Karpas-422 (cell line): ENCODE measurements around the gene ANKRD34B. TPM values are rescaled to one million over a fixed set of nuclear protein-coding genes. Genes with fewer than 3 reads are reported as not detected.

Experiments
- DNase-seq: peaks from one replicate; pipeline ENCODE4 v3.0.0-alpha.2; 2015
- H2AFZ ChIP-seq: fragments of 200-600 bp; sonication (generic); 2 replicates; pipeline ENCODE4 v1.6.1; 2014; ENCODE audit warnings: antibody characterized with exemption, low read length, mixed read lengths
- H3K27ac ChIP-seq: fragments of 200-600 bp; sonication (generic); 2 replicates; pipeline ENCODE4 v1.5.1; 2014; ENCODE audit warnings: mild to moderate bottlenecking, low read length, moderate library complexity
- H3K27me3 ChIP-seq: fragments of 200-600 bp; sonication (generic); 2 replicates; pipeline ENCODE4 v1.6.1; 2014; ENCODE audit warnings: low read length, mixed read lengths
- H3K36me3 ChIP-seq: fragments of 200-600 bp; sonication (generic); 2 replicates; pipeline ENCODE4 v1.6.1; 2014; ENCODE audit warnings: low read length, mixed read lengths; ENCODE audit not compliant: insufficient read depth
- H3K4me1 ChIP-seq: fragments of 200-600 bp; sonication (generic); 2 replicates; pipeline ENCODE4 v1.6.1; 2014; ENCODE audit warnings: mild to moderate bottlenecking, low read length, mixed read lengths
- H3K4me2 ChIP-seq: fragments of 200-600 bp; sonication (generic); 2 replicates; pipeline ENCODE4 v1.6.1; 2014; ENCODE audit warnings: low read length, low read depth, mild to moderate bottlenecking; ENCODE audit not compliant: poor library complexity, severe bottlenecking
- H3K4me3 ChIP-seq: fragments of 200-600 bp; sonication (generic); 2 replicates; pipeline ENCODE4 v1.5.1; 2014; ENCODE audit warnings: mild to moderate bottlenecking, antibody characterized with exemption, low read length, mixed read lengths
- H3K79me2 ChIP-seq: fragments of 200-600 bp; sonication (generic); 2 replicates; pipeline ENCODE4 v1.6.1; 2014; ENCODE audit warnings: mild to moderate bottlenecking, low read length, mixed read lengths
- H3K9ac ChIP-seq: fragments of 200-600 bp; sonication (generic); 2 replicates; pipeline ENCODE4 v1.6.0; 2014; ENCODE audit warnings: low read length
- H3K9me2 ChIP-seq: fragments of 200-600 bp; sonication (generic), shearing (Covaris generic); replicated peaks from 2 replicates; pipeline ENCODE4 v1.6.0; 2014; ENCODE audit warnings: mild to moderate bottlenecking, low read length, moderate library complexity; ENCODE audit not compliant: insufficient read depth
- H3K9me3 ChIP-seq: fragments of 300-700, 200-600 bp; sonication (generic); 2 replicates; pipeline ENCODE4 v1.6.1; 2014; ENCODE audit warnings: low read length, mixed read lengths
- H4K20me1 ChIP-seq: fragments of 200-600 bp; sonication (generic); 2 replicates; pipeline ENCODE4 v1.6.1; 2014; ENCODE audit warnings: mild to moderate bottlenecking, antibody characterized with exemption, low read length, low read depth; ENCODE audit not compliant: insufficient read depth
- total RNA-seq: library from RNA; depleted of rRNA; stranded (reverse); fragments of >200 nt; shearing (Covaris generic); gene quantifications from 2 replicates; pipeline ENCODE4 v1.2.3, GENCODE V29; 2014; ENCODE audit warnings: low replicate concordance

ANKRD34B gene
- total RNA-seq, 1 experiment from 2014 or later = not detected

DNA sequence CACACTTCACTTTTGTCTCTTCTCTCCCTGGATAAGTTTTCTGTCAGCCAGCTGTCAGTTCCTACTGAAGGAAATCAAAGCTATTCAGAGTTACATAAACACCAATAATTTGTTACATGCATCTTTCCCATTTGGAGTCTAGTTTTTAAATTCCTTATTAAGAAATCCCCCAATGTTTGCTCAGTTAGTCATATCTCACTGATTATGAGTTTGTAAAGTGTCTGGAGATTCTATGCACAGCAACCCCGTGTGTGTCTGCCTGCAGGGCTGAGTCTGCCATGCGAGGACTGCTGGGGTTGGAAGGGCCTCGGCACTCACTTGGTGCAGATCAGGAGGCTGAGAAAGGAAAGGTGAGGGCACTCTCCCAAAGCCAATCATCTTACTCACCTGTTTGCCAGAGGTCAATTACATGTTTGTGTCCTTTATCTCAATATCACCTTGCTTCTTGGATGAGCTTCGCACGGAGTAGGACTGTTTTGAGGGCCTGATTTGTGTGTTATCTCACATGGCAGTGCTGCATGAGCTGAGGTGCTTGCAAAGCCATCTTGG lies 3.3 kb downstream of the ANKRD34B start:
- Histone ChIP-seq H3K79me2 (no peaks in the 10 kb centered on the region), H3K4me3 (no peak overlapping the region), H3K9ac (no peak overlapping the region), H3K27ac (no peak overlapping the region), H3K27me3 (no peaks in the 10 kb centered on the region), H4K20me1 (no peaks in the 10 kb centered on the region), H3K4me2 (no peak overlapping the region), H3K36me3 (no peaks in the 10 kb centered on the region), H3K9me3 (no peaks in the 10 kb centered on the region), H3K4me1 (no peaks in the 10 kb centered on the region), H2AFZ (no peak overlapping the region), H3K9me2 (no peaks in the 10 kb centered on the region)
- DNase-seq = no peak

DNA sequence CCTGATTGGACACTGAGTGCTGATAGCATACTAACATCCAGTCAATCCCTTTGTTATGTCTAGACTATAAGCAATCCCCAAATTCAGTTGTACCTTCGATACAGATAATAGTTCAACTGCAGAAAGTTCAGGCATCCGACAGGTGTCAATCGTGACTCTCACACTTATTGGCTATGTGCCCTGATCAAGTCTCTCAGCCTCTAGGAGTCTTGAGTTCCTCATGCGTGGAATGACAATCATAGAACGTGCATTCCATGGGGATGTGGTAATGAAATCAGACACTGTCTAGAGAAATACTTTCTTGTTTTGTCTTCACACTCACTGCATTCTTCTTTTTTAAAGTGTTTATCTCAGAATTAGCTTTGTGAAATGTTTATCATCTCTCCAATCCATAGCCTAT lies 4.8 kb downstream of the ANKRD34B start:
- Histone ChIP-seq H2AFZ (no peak overlapping the region), H3K4me3 (no peak overlapping the region), H3K27me3 (no peaks in the 10 kb centered on the region), H3K9me3 (no peaks in the 10 kb centered on the region), H4K20me1 (no peaks in the 10 kb centered on the region), H3K79me2 (no peaks in the 10 kb centered on the region), H3K27ac (no peak overlapping the region), H3K9ac (no peak overlapping the region), H3K4me1 (no peaks in the 10 kb centered on the region), H3K9me2 (no peaks in the 10 kb centered on the region), H3K36me3 (no peaks in the 10 kb centered on the region), H3K4me2 (no peak overlapping the region)
- no peak for DNase-seq

DNA sequence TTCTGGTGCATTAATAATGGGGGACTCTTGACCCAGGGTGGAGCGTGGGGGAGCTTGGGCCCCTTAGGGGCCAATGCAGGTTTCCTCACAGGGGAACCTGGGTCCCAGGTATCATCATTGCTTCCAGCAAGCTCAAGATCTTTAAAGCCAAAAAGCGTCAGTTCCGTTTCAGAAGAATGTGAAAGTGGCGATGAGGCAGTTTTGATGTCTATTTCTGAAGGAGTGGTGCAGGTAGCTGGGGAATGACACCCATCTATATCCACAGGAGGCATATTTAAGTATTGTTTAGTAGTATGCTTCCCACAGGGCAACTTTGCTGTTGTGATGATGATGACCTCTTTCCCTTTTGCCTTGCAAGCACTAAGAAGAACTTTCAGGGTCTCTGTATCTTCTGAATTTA lies 10.8 kb downstream of the ANKRD34B start:
- no peaks in the 10 kb centered on the region for H4K20me1 ChIP-seq
- H2AFZ ChIP-seq = no peak overlapping the region
- no peak overlapping the region for H3K4me3 ChIP-seq
- H3K4me2 ChIP-seq = no peak overlapping the region
- H3K9me3 ChIP-seq = no peaks in the 10 kb centered on the region
- H3K9me2 ChIP-seq = no peaks in the 10 kb centered on the region
- no peaks in the 10 kb centered on the region for H3K79me2 ChIP-seq
- no peaks in the 10 kb centered on the region for H3K4me1 ChIP-seq
- no peak overlapping the region for H3K9ac ChIP-seq
- no peak overlapping the region for H3K27ac ChIP-seq
- H3K27me3 ChIP-seq = no peaks in the 10 kb centered on the region
- DNase-seq = no peak
- H3K36me3 ChIP-seq = no peaks in the 10 kb centered on the region

DNA sequence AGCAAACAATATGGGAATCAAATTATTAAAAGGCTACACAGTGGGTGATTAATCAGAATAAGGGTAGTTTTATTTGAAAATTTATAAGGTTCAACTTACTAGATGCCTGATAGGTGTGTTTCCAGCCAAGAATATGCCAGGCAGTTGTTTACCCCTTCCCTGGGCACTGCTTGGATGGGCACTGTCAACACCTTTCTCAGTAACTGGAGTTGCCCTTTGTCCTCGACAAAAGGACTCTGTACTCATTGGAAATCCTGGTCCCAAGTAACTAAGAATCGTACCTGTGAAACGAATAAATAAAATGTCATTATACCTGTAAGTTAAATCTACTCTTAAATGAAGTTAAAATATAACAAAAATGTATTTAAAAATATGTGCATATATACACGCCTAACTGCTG lies 15.0 kb downstream of the ANKRD34B start:
- Histone ChIP-seq H3K27me3 (no peaks in the 10 kb centered on the region), H3K9me2 (no peaks in the 10 kb centered on the region), H3K36me3 (no peaks in the 10 kb centered on the region), H2AFZ (no peak overlapping the region), H3K4me1 (no peaks in the 10 kb centered on the region), H3K4me3 (no peak overlapping the region), H3K9me3 (no peaks in the 10 kb centered on the region), H3K9ac (no peak overlapping the region), H4K20me1 (no peaks in the 10 kb centered on the region), H3K79me2 (no peaks in the 10 kb centered on the region), H3K4me2 (no peak overlapping the region), H3K27ac (no peak overlapping the region)
- no peak for DNase-seq

DNA sequence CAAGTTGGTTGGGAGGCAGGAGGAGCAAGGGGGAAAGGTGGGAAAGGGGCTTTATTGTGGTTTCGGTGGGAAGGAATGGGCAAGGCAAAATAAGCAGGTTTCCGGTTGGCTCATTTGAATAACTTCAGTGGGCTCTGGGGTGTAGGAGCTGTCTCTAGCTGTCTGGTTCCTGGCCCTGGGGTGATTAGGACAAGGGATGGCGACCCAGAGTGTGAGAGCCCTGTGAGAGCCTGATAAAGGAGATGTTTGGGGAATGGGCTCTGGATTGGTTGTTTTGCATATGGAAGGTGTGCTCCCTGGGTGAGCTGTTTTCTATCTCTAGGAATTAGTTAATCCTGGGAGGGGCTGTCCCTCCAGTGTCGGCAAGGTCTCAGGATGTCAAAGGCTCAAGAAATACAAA lies 15.4 kb downstream of the ANKRD34B start:
- Histone ChIP-seq H3K4me3 (no peak overlapping the region), H3K4me1 (no peaks in the 10 kb centered on the region), H4K20me1 (no peaks in the 10 kb centered on the region), H3K79me2 (no peaks in the 10 kb centered on the region), H3K9me2 (no peaks in the 10 kb centered on the region), H2AFZ (no peak overlapping the region), H3K27me3 (no peaks in the 10 kb centered on the region), H3K4me2 (no peak overlapping the region), H3K36me3 (no peaks in the 10 kb centered on the region), H3K27ac (no peak overlapping the region), H3K9me3 (no peaks in the 10 kb centered on the region), H3K9ac (no peak overlapping the region)
- no peak for DNase-seq

DNA sequence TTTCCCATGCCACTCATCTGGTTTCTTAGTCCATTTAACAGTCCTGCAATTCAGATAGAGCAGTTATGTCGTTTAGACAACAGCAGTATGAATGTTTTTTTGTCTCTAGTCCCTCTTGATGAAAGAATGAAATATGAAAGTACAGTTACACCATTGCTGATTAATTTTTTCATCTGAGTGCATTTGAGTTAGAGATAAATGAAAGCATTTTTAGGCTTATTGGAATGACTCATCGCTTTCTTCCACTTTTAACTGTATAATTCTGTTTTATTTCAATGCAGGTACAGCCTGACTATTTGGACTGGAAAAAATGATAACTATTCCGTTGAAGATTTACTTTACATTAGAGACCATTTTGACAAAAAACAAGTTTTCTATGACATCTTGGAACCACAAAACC lies 28.7 kb downstream of the ANKRD34B start:
- no peak overlapping the region for H3K4me2 ChIP-seq

DNA sequence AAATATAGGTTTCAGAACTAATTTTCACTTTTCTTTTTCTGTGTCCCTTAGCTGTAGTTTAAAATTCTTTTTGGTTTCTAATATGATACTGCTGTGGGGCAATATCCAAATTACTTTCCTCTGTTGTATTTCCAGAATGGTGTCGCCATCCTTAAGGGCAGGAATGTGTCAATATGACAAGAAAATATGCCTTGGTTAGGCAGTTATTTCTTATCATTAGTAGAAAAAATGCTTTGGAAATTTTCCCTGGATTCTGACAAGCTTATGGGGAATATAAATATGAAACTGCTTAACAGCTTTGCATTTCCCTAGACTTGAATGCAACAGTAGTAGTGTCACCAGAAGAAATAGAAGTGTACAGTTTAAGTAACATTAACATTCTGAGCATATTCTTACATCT lies 29.4 kb downstream of the ANKRD34B start:
- no peaks in the 10 kb centered on the region for H3K27me3 ChIP-seq

More for the DNA sequence above, 28.7 kb downstream of the ANKRD34B start:
- no peak overlapping the region for H3K27ac ChIP-seq
- H3K4me1 ChIP-seq = no peaks in the 10 kb centered on the region
- DNase-seq = no peak
- H3K27me3 ChIP-seq = no peaks in the 10 kb centered on the region
- H3K9ac ChIP-seq = no peak overlapping the region
- no peaks in the 10 kb centered on the region for H3K36me3 ChIP-seq
- H3K9me2 ChIP-seq = no peaks in the 10 kb centered on the region
- H3K79me2 ChIP-seq = no peaks in the 10 kb centered on the region
- no peaks in the 10 kb centered on the region for H4K20me1 ChIP-seq
- no peak overlapping the region for H3K4me3 ChIP-seq
- H2AFZ ChIP-seq = no peak overlapping the region
- H3K9me3 ChIP-seq = no peaks in the 10 kb centered on the region

DNA sequence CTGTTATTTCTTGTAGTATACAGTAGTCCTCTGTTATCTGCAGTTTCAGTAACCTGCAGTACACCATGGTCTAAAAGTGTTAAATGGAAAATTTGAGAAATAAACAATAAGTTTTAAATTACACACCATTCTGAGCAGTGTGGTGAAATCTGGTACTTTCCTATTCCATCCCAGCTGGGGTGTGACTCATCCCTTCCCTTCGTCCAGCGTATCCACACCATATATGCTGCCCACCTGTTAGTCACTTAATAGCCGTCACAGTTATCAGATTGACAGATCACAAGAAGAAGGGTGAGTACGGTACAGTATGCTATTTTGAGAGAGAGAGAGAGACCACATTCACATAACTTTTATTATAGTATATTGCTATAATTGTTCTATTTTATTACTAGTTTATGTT lies 53.3 kb downstream of the ANKRD34B start:
- Histone ChIP-seq H3K4me2 (no peak overlapping the region), H3K9me3 (no peaks in the 10 kb centered on the region), H3K27ac (no peak overlapping the region)

More for the DNA sequence above, 29.4 kb downstream of the ANKRD34B start:
- no peak overlapping the region for H3K9ac ChIP-seq
- H3K4me3 ChIP-seq = no peak overlapping the region
- H3K9me2 ChIP-seq = no peaks in the 10 kb centered on the region
- H4K20me1 ChIP-seq = no peaks in the 10 kb centered on the region
- no peaks in the 10 kb centered on the region for H3K36me3 ChIP-seq
- no peak for DNase-seq
- H3K79me2 ChIP-seq = no peaks in the 10 kb centered on the region
- H3K4me1 ChIP-seq = no peaks in the 10 kb centered on the region
- no peak overlapping the region for H3K4me2 ChIP-seq
- H3K9me3 ChIP-seq = no peaks in the 10 kb centered on the region
- no peak overlapping the region for H3K27ac ChIP-seq
- H2AFZ ChIP-seq = no peak overlapping the region

DNA sequence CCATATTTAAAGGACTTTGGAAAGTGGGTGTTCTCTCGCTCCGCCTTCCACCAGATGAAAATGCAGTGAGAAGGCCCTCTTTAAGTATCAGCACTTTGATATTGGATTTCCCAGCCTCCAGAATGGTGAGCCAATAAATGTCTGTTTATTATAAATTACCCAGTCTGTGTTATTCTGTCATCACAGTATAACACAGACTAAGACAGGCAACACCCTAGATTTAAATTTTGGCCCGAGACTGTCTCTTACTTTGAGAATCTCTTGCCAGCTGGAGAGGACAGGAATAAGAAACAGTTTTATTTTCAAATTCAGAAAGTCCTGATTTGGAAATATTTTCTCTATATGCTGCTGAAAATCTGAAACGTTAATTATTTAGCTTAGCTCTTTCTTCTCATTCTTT lies 60.7 kb downstream of the ANKRD34B start:
- no peak overlapping the region for H3K4me2 ChIP-seq
- no peak overlapping the region for H3K9ac ChIP-seq
- no peak overlapping the region for H3K27ac ChIP-seq
- no peak overlapping the region for H3K4me3 ChIP-seq
- no peak for DNase-seq
- H2AFZ ChIP-seq = no peak overlapping the region
- no peaks in the 10 kb centered on the region for H3K4me1 ChIP-seq
- no peaks in the 10 kb centered on the region for H3K9me2 ChIP-seq
- H3K36me3 ChIP-seq = no peaks in the 10 kb centered on the region
- no peaks in the 10 kb centered on the region for H3K79me2 ChIP-seq
- H4K20me1 ChIP-seq = no peaks in the 10 kb centered on the region
- no peaks in the 10 kb centered on the region for H3K9me3 ChIP-seq
- no peaks in the 10 kb centered on the region for H3K27me3 ChIP-seq

More for the DNA sequence above, 53.3 kb downstream of the ANKRD34B start:
- Histone ChIP-seq H3K4me3 (no peak overlapping the region), H3K27me3 (no peaks in the 10 kb centered on the region), H3K79me2 (no peaks in the 10 kb centered on the region), H3K9ac (no peak overlapping the region), H3K4me1 (no peaks in the 10 kb centered on the region), H3K9me2 (no peaks in the 10 kb centered on the region), H3K36me3 (no peaks in the 10 kb centered on the region), H4K20me1 (no peaks in the 10 kb centered on the region), H2AFZ (no peak overlapping the region)
- no peak for DNase-seq
